PC-9 (cell line): ENCODE measurements around the gene ULK1.

Experiments
- CTCF ChIP-seq: fragments of 200-600 bp; sonication (generic); conservative IDR thresholded peaks from 2 replicates; pipeline ENCODE4 v1.6.1; 2017; ENCODE audit warnings: mixed run types, antibody characterized with exemption, mild to moderate bottlenecking, moderate library complexity
- EZH2 ChIP-seq: fragments of 200-600 bp; sonication (generic); IDR thresholded peaks from 2 replicates; pipeline ENCODE4 v1.8.0; 2017; ENCODE audit warnings: antibody characterized with exemption, low read depth

GRCh38 chr12:131845121-131845520, 49.3 kb upstream of the ULK1 start:
- TF ChIP-seq EZH2 (no peak), CTCF (no peak)
